GM23338 (cell line): ENCODE results near the gene MARCHF10. TPM values are rescaled to one million over a fixed set of nuclear protein-coding genes. Genes with fewer than 3 reads are reported as not detected.

ENCODE experiments used
- ATAC-seq: fragments of 200-7000 bp; cut with Tn5 transposase; 3 replicates; pipeline ENCODE4 v1.9.1; 2020
- DNase-seq: peaks from one replicate; pipeline ENCODE4 v3.0.0-alpha.2; 2015; ENCODE audit warnings: low spot score
- H2AFZ ChIP-seq: fragments of 200-600 bp; sonication (generic); 2 replicates; pipeline ENCODE4 v1.8.0; 2016; ENCODE audit warnings: antibody characterized with exemption, mild to moderate bottlenecking, moderate library complexity
- H3F3A ChIP-seq: fragments of 200-600 bp; sonication (generic); replicated peaks from 2 replicates; pipeline ENCODE4 v1.8.0; 2017; ENCODE audit warnings: antibody characterized with exemption, mixed run types, low read depth
- H3K27ac ChIP-seq: fragments of 200-600 bp; sonication (generic); 2 replicates; pipeline ENCODE4 v1.6.1; 2016; ENCODE audit warnings: low read depth
- H3K27me3 ChIP-seq: fragments of 200-600 bp; sonication (generic); 2 replicates; pipeline ENCODE4 v1.8.0; 2016; ENCODE audit warnings: mild to moderate bottlenecking, mixed run types, moderate library complexity; ENCODE audit not compliant: insufficient read depth
- H3K36me3 ChIP-seq: fragments of 200-600 bp; sonication (generic); 2 replicates; pipeline ENCODE4 v1.8.0; 2016; ENCODE audit warnings: mild to moderate bottlenecking; ENCODE audit not compliant: insufficient read depth
- H3K4me1 ChIP-seq: fragments of 200-600 bp; sonication (generic); 2 replicates; pipeline ENCODE4 v1.8.0; 2016; ENCODE audit warnings: mild to moderate bottlenecking, moderate library complexity; ENCODE audit not compliant: insufficient read depth
- H3K4me2 ChIP-seq: fragments of 200-600 bp; sonication (generic); 2 replicates; pipeline ENCODE4 v1.7.1; 2017; ENCODE audit warnings: mixed run types
- H3K4me3 ChIP-seq: fragments of 200-600 bp; sonication (generic); 2 replicates; pipeline ENCODE4 v1.6.1; 2016; ENCODE audit warnings: mixed run types
- H3K79me2 ChIP-seq: fragments of 200-600 bp; sonication (generic); replicated peaks from 2 replicates; pipeline ENCODE4 v1.8.0; 2017; ENCODE audit warnings: mild to moderate bottlenecking; ENCODE audit not compliant: insufficient read depth
- H3K9me2 ChIP-seq: fragments of 200-600 bp; sonication (generic); 2 replicates; pipeline ENCODE4 v1.8.0; 2017; ENCODE audit not compliant: insufficient read depth
- H4K20me1 ChIP-seq: fragments of 200-600 bp; sonication (generic); replicated peaks from 2 replicates; pipeline ENCODE4 v1.8.0; 2017; ENCODE audit warnings: mild to moderate bottlenecking; ENCODE audit not compliant: insufficient read depth
- H3K27ac Mint-ChIP-seq: 2 replicates; pipeline ENCODE4 v1.8.0; 2020; ENCODE audit warnings: inconsistent platforms, mild to moderate bottlenecking, moderate library complexity, mixed read lengths
- H3K27me3 Mint-ChIP-seq: 3 replicates; pipeline ENCODE4 v1.8.0; 2022; ENCODE audit warnings: low read depth, mild to moderate bottlenecking, moderate library complexity, mixed read lengths, inconsistent platforms; ENCODE audit not compliant: insufficient read depth, poor library complexity
- H3K36me3 Mint-ChIP-seq: 3 replicates; pipeline ENCODE4 v1.8.0; 2021; ENCODE audit warnings: low read depth, mild to moderate bottlenecking, inconsistent platforms, moderate library complexity, mixed read lengths
- H3K4me1 Mint-ChIP-seq: 3 replicates; pipeline ENCODE4 v1.8.0; 2020; ENCODE audit warnings: mild to moderate bottlenecking, inconsistent platforms, mixed read lengths
- H3K4me3 Mint-ChIP-seq: 3 replicates; pipeline ENCODE4 v1.8.0; 2021; ENCODE audit warnings: moderate library complexity, mild to moderate bottlenecking, inconsistent platforms, mixed read lengths
- H3K9me3 Mint-ChIP-seq: 3 replicates; pipeline ENCODE4 v1.8.0; 2020; ENCODE audit warnings: moderate library complexity, mild to moderate bottlenecking, inconsistent platforms, mixed read lengths
- CREB1 ChIP-seq: fragments of 250-450 bp; sonication (Bioruptor Pico); IDR thresholded peaks from 2 replicates; pipeline ENCODE4 v1.5.0; 2020; ENCODE audit warnings: low read depth, mild to moderate bottlenecking, moderate library complexity
- EZH2 ChIP-seq: fragments of 200-600 bp; sonication (generic); IDR thresholded peaks from one replicate; pipeline ENCODE4 v1.8.0; 2017; ENCODE audit warnings: antibody characterized with exemption, mild to moderate bottlenecking, low read depth; ENCODE audit not compliant: unreplicated experiment
- EZH2phosphoT487 ChIP-seq: fragments of 200-600 bp; sonication (generic); IDR thresholded peaks from one replicate; pipeline ENCODE4 v1.8.1; 2018; ENCODE audit warnings: antibody characterized with exemption; ENCODE audit not compliant: unreplicated experiment
- JUNB ChIP-seq: IDR thresholded peaks from one replicate; pipeline ENCODE4 v1.6.1; 2016; ENCODE audit warnings: antibody characterized with exemption; ENCODE audit not compliant: unreplicated experiment
- NANOG ChIP-seq: IDR thresholded peaks from 2 replicates; pipeline ENCODE4 v1.6.1; 2016; ENCODE audit warnings: antibody characterized with exemption, borderline replicate concordance
- POLR2AphosphoS5 ChIP-seq: IDR thresholded peaks from 2 replicates; pipeline ENCODE4 v1.6.1; 2016; ENCODE audit warnings: antibody characterized with exemption, low read depth
- REST ChIP-seq: IDR thresholded peaks from one replicate; pipeline ENCODE4 v1.6.1; 2018; ENCODE audit warnings: antibody characterized with exemption; ENCODE audit not compliant: unreplicated experiment
- ZNF114 ChIP-seq: fragments of 250-450 bp; sonication (Bioruptor Pico); IDR thresholded peaks from 2 replicates; pipeline ENCODE4 v1.5.0; 2020; ENCODE audit warnings: mild to moderate bottlenecking, moderate library complexity
- ZNF331 ChIP-seq: fragments of 250-450 bp; sonication (Bioruptor Pico); IDR thresholded peaks from 2 replicates; pipeline ENCODE4 v1.5.0; 2020; ENCODE audit warnings: low read depth, mild to moderate bottlenecking, moderate library complexity
- polyA plus RNA-seq: library from polyadenylated mRNA; unstranded; fragments of >200 nt; fragmentation: Nextera tagmentation; extraction: Ambion mirVana; gene quantifications from 2 replicates; pipeline ENCODE4 v1.2.1, GENCODE V29; 2016
- total RNA-seq: library from RNA; depleted of rRNA; stranded (reverse); fragments of >200 nt; shearing (Covaris generic); gene quantifications from 2 replicates; pipeline ENCODE4 v1.2.3, GENCODE V29; 2014
- TF ChIP-seq, protein P1 (sequence below), 2 experiments: fragments of 200-600 bp in 1 of 2; sonication (generic) in 1 of 2; conservative IDR thresholded peaks; 2 replicates each; pipeline versions ENCODE4 v1.5.1 to v1.6.1; 2016 to 2017; ENCODE audit warnings: antibody characterized with exemption in 2 of 2, low read depth in 2 of 2, mild to moderate bottlenecking in 2 of 2, moderate library complexity in 1 of 2
- TF ChIP-seq, protein P2 (sequence below): fragments of 250-450 bp; sonication (Bioruptor Pico); IDR thresholded peaks from 2 replicates; pipeline ENCODE4 v1.5.0; 2020; ENCODE audit warnings: mild to moderate bottlenecking, moderate library complexity
- TF ChIP-seq, protein P3 (sequence below): IDR thresholded peaks from 2 replicates; pipeline ENCODE4 v1.6.1; 2016; ENCODE audit warnings: antibody characterized with exemption

Gene MARCHF10
- total and polyA plus RNA-seq, 2 experiments from 2014 or later, result 0.50 TPM; not detected in 1

- TF ChIP-seq, protein P1, sequence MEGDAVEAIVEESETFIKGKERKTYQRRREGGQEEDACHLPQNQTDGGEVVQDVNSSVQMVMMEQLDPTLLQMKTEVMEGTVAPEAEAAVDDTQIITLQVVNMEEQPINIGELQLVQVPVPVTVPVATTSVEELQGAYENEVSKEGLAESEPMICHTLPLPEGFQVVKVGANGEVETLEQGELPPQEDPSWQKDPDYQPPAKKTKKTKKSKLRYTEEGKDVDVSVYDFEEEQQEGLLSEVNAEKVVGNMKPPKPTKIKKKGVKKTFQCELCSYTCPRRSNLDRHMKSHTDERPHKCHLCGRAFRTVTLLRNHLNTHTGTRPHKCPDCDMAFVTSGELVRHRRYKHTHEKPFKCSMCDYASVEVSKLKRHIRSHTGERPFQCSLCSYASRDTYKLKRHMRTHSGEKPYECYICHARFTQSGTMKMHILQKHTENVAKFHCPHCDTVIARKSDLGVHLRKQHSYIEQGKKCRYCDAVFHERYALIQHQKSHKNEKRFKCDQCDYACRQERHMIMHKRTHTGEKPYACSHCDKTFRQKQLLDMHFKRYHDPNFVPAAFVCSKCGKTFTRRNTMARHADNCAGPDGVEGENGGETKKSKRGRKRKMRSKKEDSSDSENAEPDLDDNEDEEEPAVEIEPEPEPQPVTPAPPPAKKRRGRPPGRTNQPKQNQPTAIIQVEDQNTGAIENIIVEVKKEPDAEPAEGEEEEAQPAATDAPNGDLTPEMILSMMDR (conservative IDR thresholded peaks at IDR 0.05; ENCODE audit: low read depth in 2 of 2), result no peak
These were observed 63.9 kb downstream of the MARCHF10 start (continued) for GRCh38 chr17:62744259-62744658.

DNA sequence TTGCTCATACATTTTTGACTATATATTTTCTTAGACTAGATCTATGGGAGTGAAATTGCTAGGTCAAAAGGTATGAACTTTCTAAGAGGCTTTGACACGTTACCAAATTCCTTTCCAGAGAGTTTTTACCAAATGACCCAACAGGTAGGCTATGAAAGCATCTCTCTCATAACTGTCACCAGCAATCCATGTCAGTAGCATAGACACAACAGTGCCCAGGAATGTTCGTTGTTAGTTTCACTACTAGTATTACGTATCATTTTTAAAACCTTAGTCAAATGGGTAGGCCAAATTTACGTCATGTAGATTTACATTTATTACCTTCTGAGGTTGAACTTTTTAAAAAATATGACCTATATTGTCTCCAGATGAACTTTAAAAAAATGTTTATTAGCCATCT is 66.8 kb downstream of the MARCHF10 start:
- H2AFZ ChIP-seq, result no peak overlapping the region
- no peak overlapping the region for H3K4me3 Mint-ChIP-seq
- H3K4me2 ChIP-seq, result no peak overlapping the region
- no peaks in the 10 kb centered on the region for H4K20me1 ChIP-seq
- DNase-seq, result no peak
- H3K9me3 Mint-ChIP-seq, result no peaks in the 10 kb centered on the region
- no peaks in the 10 kb centered on the region for H3K27me3 ChIP-seq
- peaks cover 25% of the 10 kb centered on the region for H3K4me1 Mint-ChIP-seq
- no peaks in the 10 kb centered on the region for H3F3A ChIP-seq
- no peaks in the 10 kb centered on the region for H3K36me3 Mint-ChIP-seq
- ATAC-seq, result no peak
- H3K27me3 Mint-ChIP-seq, result peaks cover 7% of the 10 kb centered on the region
- no peaks in the 10 kb centered on the region for H3K79me2 ChIP-seq
- peaks cover 5% of the 10 kb centered on the region for H3K4me1 ChIP-seq
- H3K27ac Mint-ChIP-seq, result no peak overlapping the region
- no peaks in the 10 kb centered on the region for H3K9me2 ChIP-seq
- H3K36me3 ChIP-seq, result no peaks in the 10 kb centered on the region
- no peak overlapping the region for H3K27ac ChIP-seq
- no peak overlapping the region for H3K4me3 ChIP-seq
- TF ChIP-seq JUNB, result no peak
- TF ChIP-seq ZNF331 (CRISPR knock-in tag), result no peak
- no peak for TF ChIP-seq EZH2phosphoT487
- no peak for TF ChIP-seq REST
- no peak for TF ChIP-seq POLR2AphosphoS5
- TF ChIP-seq, protein P2, sequence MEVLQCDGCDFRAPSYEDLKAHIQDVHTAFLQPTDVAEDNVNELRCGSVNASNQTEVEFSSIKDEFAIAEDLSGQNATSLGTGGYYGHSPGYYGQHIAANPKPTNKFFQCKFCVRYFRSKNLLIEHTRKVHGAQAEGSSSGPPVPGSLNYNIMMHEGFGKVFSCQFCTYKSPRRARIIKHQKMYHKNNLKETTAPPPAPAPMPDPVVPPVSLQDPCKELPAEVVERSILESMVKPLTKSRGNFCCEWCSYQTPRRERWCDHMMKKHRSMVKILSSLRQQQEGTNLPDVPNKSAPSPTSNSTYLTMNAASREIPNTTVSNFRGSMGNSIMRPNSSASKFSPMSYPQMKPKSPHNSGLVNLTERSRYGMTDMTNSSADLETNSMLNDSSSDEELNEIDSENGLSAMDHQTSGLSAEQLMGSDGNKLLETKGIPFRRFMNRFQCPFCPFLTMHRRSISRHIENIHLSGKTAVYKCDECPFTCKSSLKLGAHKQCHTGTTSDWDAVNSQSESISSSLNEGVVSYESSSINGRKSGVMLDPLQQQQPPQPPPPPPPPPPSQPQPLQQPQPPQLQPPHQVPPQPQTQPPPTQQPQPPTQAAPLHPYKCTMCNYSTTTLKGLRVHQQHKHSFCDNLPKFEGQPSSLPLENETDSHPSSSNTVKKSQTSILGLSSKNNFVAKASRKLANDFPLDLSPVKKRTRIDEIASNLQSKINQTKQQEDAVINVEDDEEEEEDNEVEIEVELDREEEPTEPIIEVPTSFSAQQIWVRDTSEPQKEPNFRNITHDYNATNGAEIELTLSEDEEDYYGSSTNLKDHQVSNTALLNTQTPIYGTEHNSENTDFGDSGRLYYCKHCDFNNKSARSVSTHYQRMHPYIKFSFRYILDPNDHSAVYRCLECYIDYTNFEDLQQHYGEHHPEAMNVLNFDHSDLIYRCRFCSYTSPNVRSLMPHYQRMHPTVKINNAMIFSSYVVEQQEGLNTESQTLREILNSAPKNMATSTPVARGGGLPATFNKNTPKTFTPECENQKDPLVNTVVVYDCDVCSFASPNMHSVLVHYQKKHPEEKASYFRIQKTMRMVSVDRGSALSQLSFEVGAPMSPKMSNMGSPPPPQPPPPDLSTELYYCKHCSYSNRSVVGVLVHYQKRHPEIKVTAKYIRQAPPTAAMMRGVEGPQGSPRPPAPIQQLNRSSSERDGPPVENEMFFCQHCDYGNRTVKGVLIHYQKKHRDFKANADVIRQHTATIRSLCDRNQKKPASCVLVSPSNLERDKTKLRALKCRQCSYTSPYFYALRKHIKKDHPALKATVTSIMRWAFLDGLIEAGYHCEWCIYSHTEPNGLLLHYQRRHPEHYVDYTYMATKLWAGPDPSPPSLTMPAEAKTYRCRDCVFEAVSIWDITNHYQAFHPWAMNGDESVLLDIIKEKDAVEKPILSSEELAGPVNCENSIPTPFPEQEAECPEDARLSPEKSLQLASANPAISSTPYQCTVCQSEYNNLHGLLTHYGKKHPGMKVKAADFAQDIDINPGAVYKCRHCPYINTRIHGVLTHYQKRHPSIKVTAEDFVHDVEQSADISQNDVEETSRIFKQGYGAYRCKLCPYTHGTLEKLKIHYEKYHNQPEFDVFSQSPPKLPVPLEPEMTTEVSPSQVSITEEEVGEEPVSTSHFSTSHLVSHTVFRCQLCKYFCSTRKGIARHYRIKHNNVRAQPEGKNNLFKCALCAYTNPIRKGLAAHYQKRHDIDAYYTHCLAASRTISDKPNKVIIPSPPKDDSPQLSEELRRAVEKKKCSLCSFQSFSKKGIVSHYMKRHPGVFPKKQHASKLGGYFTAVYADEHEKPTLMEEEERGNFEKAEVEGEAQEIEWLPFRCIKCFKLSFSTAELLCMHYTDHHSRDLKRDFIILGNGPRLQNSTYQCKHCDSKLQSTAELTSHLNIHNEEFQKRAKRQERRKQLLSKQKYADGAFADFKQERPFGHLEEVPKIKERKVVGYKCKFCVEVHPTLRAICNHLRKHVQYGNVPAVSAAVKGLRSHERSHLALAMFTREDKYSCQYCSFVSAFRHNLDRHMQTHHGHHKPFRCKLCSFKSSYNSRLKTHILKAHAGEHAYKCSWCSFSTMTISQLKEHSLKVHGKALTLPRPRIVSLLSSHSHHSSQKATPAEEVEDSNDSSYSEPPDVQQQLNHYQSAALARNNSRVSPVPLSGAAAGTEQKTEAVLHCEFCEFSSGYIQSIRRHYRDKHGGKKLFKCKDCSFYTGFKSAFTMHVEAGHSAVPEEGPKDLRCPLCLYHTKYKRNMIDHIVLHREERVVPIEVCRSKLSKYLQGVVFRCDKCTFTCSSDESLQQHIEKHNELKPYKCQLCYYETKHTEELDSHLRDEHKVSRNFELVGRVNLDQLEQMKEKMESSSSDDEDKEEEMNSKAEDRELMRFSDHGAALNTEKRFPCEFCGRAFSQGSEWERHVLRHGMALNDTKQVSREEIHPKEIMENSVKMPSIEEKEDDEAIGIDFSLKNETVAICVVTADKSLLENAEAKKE, result no peak
- no peak for TF ChIP-seq ZNF114
- TF ChIP-seq EZH2, result no peak
- no peak for TF ChIP-seq NANOG
- TF ChIP-seq, protein P3, sequence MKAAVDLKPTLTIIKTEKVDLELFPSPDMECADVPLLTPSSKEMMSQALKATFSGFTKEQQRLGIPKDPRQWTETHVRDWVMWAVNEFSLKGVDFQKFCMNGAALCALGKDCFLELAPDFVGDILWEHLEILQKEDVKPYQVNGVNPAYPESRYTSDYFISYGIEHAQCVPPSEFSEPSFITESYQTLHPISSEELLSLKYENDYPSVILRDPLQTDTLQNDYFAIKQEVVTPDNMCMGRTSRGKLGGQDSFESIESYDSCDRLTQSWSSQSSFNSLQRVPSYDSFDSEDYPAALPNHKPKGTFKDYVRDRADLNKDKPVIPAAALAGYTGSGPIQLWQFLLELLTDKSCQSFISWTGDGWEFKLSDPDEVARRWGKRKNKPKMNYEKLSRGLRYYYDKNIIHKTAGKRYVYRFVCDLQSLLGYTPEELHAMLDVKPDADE, result no peak
- TF ChIP-seq CREB1, result no peak
